22Rv1 (cell line): Measurements from ENCODE around the gene PODXL.

ENCODE experiments used
- CTCF ChIP-seq: fragments of 450-650 bp; IDR thresholded peaks from 2 replicates; pipeline ENCODE4 v1.5.1; 2017; ENCODE audit warnings: mild to moderate bottlenecking
- ZFX ChIP-seq: fragments of 450-650 bp; IDR thresholded peaks from 2 replicates; pipeline ENCODE4 v1.6.1; 2017; ENCODE audit warnings: antibody characterized with exemption, borderline replicate concordance

- TF ChIP-seq CTCF (no peak), ZFX (no peak)
Observed at GRCh38 chr7:131574741-131575140, 18.3 kb upstream of the PODXL start.
